Smooth muscle cell (in vitro differentiated cells): Measurements from ENCODE around the gene TMEM184B. TPM values are rescaled to one million over a fixed set of nuclear protein-coding genes. Genes with fewer than 3 reads are reported as not detected.

Experiments used
- DNase-seq: peaks from one replicate; lab custom pipeline; 2025; ENCODE audit not compliant: unreplicated experiment; lab: John Stamatoyannopoulos, UW
- H2AFZ ChIP-seq: fragments of 200-600 bp; sonication (generic); 2 replicates; pipeline ENCODE4 v1.6.0; 2016; ENCODE audit warnings: antibody characterized with exemption, low read depth, mild to moderate bottlenecking
- H3F3A ChIP-seq: fragments of 200-600 bp; sonication (generic); 2 replicates; pipeline ENCODE4 v1.6.0; 2017; ENCODE audit warnings: antibody characterized with exemption, low read depth
- H3K27ac ChIP-seq: fragments of 200-600 bp; sonication (generic); 2 replicates; pipeline ENCODE4 v1.5.1; 2016; ENCODE audit warnings: low read depth, mild to moderate bottlenecking
- H3K27me3 ChIP-seq: fragments of 200-600 bp; sonication (generic); 2 replicates; pipeline ENCODE4 v1.6.1; 2016; ENCODE audit warnings: low read depth, mild to moderate bottlenecking
- H3K36me3 ChIP-seq: fragments of 200-600 bp; sonication (generic); 2 replicates; pipeline ENCODE4 v1.5.1; 2016; ENCODE audit warnings: low read depth
- H3K4me1 ChIP-seq: fragments of 200-600 bp; sonication (generic); 2 replicates; pipeline ENCODE4 v1.5.1; 2016; ENCODE audit warnings: low read depth
- H3K4me2 ChIP-seq: fragments of 200-600 bp; sonication (generic); 2 replicates; pipeline ENCODE4 v1.6.0; 2016; ENCODE audit warnings: mild to moderate bottlenecking
- H3K4me3 ChIP-seq: fragments of 200-600 bp; sonication (generic); 2 replicates; pipeline ENCODE4 v1.5.1; 2016; ENCODE audit warnings: mild to moderate bottlenecking
- H3K79me2 ChIP-seq: fragments of 200-600 bp; sonication (generic); 2 replicates; pipeline ENCODE4 v1.6.0; 2016; ENCODE audit warnings: low read depth, mild to moderate bottlenecking
- H3K9ac ChIP-seq: fragments of 200-600 bp; sonication (generic); 2 replicates; pipeline ENCODE4 v1.6.0; 2016; ENCODE audit warnings: low read depth
- H3K9me3 ChIP-seq: fragments of 200-600 bp; sonication (generic); replicated peaks from 2 replicates; pipeline ENCODE4 v1.5.1; 2016; ENCODE audit warnings: low read depth
- H4K20me1 ChIP-seq: fragments of 200-600 bp; sonication (generic); 2 replicates; pipeline ENCODE4 v1.6.0; 2016; ENCODE audit warnings: low read depth
- CTCF ChIP-seq: fragments of 200-600 bp; sonication (generic); IDR thresholded peaks from 2 replicates; pipeline ENCODE4 v1.5.1; 2017; ENCODE audit warnings: borderline replicate concordance, mild to moderate bottlenecking, antibody characterized with exemption; ENCODE audit not compliant: insufficient read depth, poor library complexity, severe bottlenecking
- WGBS: methylation state at CpG from one replicate; pipeline ENCODE4 v1.1.7; 2016; ENCODE audit warnings: low lambda C conversion rate; 5-methylcytosine and 5-hydroxymethylcytosine counted together
- polyA plus RNA-seq: library from polyadenylated mRNA; unstranded; fragments of >200 nt; fragmentation: Nextera tagmentation; extraction: Ambion mirVana; gene quantifications from 2 replicates; pipeline ENCODE4 v1.2.1, GENCODE V29; 2016
- total RNA-seq: library from RNA; depleted of rRNA; stranded (reverse); fragments of >200 nt; gene quantifications from 2 replicates; pipeline ENCODE4 v1.2.3, GENCODE V29; 2014

TMEM184B gene
- total and polyA plus RNA-seq, 2 experiments from 2014 or later, result 34.1 to 96.3 TPM

- peak; percentile 22 for DNase-seq
- Histone ChIP-seq H3K4me2 (peak overlapping the region; percentile 100), H4K20me1 (peaks cover 80% of the 10 kb centered on the region)
These were observed 40.7 kb upstream of the TMEM184B start for GRCh38 chr22:38313384-38313955.

GRCh38 chr22:38312261-38312800 is 39.5 kb upstream of the TMEM184B start:
- H2AFZ ChIP-seq, result no peak overlapping the region
- peaks cover 92% of the 10 kb centered on the region for H4K20me1 ChIP-seq
- no peak overlapping the region for H3K9ac ChIP-seq
- TF ChIP-seq CTCF, result no peak
- no peaks in the 10 kb centered on the region for H3K9me3 ChIP-seq
- no peaks in the 10 kb centered on the region for H3K27me3 ChIP-seq
- 85% methylated on average over 7 of the region's 7 CpGs for WGBS
- DNase-seq, result no peak
- H3K36me3 ChIP-seq, result no peaks in the 10 kb centered on the region
- H3K79me2 ChIP-seq, result peaks cover 97% of the 10 kb centered on the region
- peak overlapping the region; percentile 100 for H3K4me2 ChIP-seq
- H3K4me3 ChIP-seq, result no peak overlapping the region
- peak overlapping the region; percentile 98 for H3K27ac ChIP-seq
- H3F3A ChIP-seq, result peaks cover 23% of the 10 kb centered on the region
- H3K4me1 ChIP-seq, result peaks cover 21% of the 10 kb centered on the region

More at GRCh38 chr22:38313384-38313955, 40.7 kb upstream of the TMEM184B start:
- H3K27me3 ChIP-seq, result no peaks in the 10 kb centered on the region
- H3K79me2 ChIP-seq, result peaks cover 86% of the 10 kb centered on the region
- TF ChIP-seq CTCF, result no peak
- H3K27ac ChIP-seq, result peak overlapping the region; percentile 98
- no peak overlapping the region for H2AFZ ChIP-seq
- H3F3A ChIP-seq, result peaks cover 23% of the 10 kb centered on the region
- H3K4me1 ChIP-seq, result peaks cover 29% of the 10 kb centered on the region
- H3K9ac ChIP-seq, result peak overlapping the region; percentile 4
- H3K36me3 ChIP-seq, result no peaks in the 10 kb centered on the region
- no peak overlapping the region for H3K4me3 ChIP-seq
- 57% methylated on average over 11 of the region's 11 CpGs for WGBS
- H3K9me3 ChIP-seq, result no peaks in the 10 kb centered on the region

- Histone ChIP-seq H3F3A (peaks cover 28% of the 10 kb centered on the region), H3K79me2 (peaks cover 100% of the 10 kb centered on the region), H2AFZ (no peak overlapping the region), H3K36me3 (no peaks in the 10 kb centered on the region), H3K4me3 (no peak overlapping the region), H4K20me1 (peaks cover 100% of the 10 kb centered on the region), H3K4me2 (no peak overlapping the region), H3K27ac (peak overlapping the region; percentile 23), H3K27me3 (no peaks in the 10 kb centered on the region), H3K9me3 (no peaks in the 10 kb centered on the region), H3K9ac (no peak overlapping the region), H3K4me1 (peaks cover 21% of the 10 kb centered on the region)
- 91% methylated on average over 4 of the region's 4 CpGs for WGBS
- no peak for TF ChIP-seq CTCF
- no peak for DNase-seq
These were observed 38.5 kb upstream of the TMEM184B start for GRCh38 chr22:38311323-38311620.
